Muscle of back (tissue), 13 donors: Measurements from ENCODE around the gene SLC2A14. TPM values are rescaled to one million over a fixed set of nuclear protein-coding genes. Genes with fewer than 3 reads are reported as not detected.
"Not testable (repeated sequence)": the region's sequence is repeated elsewhere in the genome, so short reads cannot be mapped to it uniquely, and the experiment has no call there.

ENCODE experiments used
- DNase-seq, 3 donors: peaks; one replicate each; pipeline versions ENCODE4 v3.0.0 to v3.0.0-alpha.2; 2013
- long read RNA-seq, 9 donors: transcript quantifications; one replicate each; lab custom pipeline, GENCODE V29; 2026
- polyA plus RNA-seq, 10 donors: library from polyadenylated mRNA; unstranded; fragments of 120-200 nt; gene quantifications; one replicate each; pipeline ENCODE4 v1.2.1, GENCODE V29; 2013; ENCODE audit not compliant: insufficient read length in 10 of 10

The SLC2A14 gene
- polyA plus RNA-seq: 1 to 10 TPM in 1 of 10 donors, under 1 TPM in 8, not detected in 1; 0.08 to 1.1 (median 0.36) TPM
- long read RNA-seq, donor 1: 0 reads
- long read RNA-seq, donor 2: 0 reads
- long read RNA-seq, donor 3: 0 reads
- long read RNA-seq, donor 4: 0 reads
- long read RNA-seq, donor 5: 0 reads
- long read RNA-seq, donor 6: 0 reads
- long read RNA-seq, donor 7: 0 reads
- long read RNA-seq, donor 8: 0 reads
- long read RNA-seq, donor 9: 0 reads

DNA sequence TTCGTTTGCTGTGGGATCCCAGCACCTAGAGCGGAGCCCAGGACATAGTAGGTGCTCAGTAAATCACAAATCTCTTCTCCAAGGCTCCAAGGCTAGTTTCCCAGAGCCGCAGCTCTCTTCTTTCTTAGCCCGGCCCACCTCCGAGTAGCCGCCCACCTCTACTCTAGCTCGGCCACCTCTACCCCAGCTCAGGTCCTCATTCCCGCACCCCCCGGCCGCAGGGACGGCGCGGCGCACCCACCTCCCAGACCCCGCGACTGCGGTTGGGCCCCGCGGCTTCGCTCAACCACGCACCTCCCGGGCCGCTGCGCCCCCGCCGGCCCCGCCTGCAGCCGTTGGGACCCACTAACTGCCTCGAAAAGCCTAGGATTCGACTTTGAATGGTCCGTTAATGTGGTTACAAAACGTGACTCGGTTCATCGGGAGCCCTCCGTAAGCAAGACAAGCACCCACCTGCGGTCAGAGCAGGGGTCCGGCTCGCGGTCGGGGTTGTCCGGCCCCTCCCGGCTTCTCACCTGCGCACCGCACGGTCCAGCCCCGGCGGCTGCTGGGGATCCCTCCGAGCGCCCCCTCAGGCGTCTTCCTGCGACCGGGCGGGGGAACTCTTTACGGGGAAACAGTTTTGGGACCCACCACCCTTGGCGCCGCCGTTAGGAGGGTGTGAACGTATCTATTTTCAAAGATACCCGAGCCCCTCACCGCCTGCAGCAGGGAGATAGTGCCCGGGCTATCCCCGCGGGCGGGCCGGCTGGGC is at the start of gene SLC2A14:
SLC2A14 (minus strand) TSS at position 350 of the 754 bp plus-strand sequence. CDS start 3,035 bp downstream, outside the sequence.
- peak in 1 of 3 donors; percentile 21 for DNase-seq

DNA sequence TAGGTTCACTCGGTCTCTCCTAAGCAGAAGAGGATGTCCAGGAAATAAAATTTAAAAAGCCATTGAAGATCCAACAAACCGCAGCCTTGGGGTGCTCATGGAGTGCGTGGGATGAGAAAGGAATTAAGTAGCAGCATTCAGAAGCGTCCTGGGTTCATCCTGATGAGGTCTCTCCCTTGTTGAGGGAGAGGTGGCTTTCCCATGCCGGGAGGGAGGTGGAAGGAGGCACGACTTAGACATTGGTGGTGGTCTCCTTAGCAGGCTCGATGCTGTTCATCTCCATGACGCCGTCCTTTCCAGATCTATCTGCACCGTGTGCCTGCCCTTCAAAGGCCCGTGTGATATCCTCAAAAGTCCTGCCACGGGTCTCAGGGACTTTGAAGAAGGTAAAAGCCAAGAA is 48.5 kb upstream of the SLC2A14 start:
- DNase-seq: not testable (repeated sequence)

DNA sequence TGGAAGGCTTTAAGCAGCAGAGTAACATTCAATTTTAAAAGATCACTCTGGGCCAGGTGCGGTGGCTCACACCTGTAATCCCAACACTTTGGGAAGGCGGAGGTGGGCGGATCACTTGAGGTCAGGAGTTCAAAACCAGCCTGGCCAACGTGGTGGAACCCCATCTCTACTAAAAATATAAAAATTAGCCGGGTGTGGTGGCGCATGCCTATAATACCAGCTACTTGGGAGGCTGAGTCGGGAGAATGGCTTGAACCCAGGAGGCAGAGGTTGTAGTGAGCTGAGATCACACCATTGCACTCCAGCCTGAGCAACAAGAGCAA is 45.5 kb upstream of the SLC2A14 start:
- DNase-seq: not testable (repeated sequence)

DNA sequence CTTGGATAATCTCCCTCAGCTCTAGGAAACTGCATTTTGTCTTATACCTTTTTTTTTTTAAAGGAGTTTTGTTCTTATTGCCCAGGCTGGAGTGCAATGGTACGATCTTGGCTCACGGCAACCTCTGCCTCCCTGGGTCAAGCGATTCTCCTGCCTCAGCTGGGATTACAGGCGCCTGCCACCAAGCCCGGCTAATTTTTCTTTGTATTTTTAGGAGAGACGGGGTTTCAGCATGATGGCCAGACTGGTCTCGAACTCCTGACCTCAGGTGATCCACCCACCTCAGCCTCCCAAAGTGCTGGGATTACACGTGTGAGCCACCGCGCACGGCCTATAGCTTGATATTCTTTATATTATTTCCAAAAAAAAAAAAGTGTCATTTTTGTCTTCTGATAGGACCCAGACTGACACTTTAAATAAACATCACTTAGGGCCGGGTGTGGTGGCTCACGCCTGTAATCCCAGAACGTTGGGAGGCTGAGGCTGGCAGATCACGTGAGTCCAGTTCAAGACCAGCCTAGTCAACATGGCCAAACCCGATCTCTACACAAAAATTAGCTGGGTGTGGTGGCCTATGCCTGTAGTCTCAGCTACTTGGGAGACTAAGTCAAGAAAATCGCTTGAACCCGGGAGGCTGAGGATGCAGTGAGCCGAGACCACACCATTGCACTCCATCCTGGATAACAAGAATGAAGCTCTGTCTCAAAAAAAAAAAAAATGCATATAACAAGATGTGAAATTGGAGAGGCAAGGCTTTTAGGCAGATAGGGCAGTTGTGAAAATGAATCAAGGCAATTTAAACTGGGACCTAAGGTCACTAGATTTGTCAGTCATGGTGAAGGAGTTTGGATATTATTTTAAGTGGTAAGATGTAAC is 44.9 kb upstream of the SLC2A14 start:
- no peak for DNase-seq

DNA sequence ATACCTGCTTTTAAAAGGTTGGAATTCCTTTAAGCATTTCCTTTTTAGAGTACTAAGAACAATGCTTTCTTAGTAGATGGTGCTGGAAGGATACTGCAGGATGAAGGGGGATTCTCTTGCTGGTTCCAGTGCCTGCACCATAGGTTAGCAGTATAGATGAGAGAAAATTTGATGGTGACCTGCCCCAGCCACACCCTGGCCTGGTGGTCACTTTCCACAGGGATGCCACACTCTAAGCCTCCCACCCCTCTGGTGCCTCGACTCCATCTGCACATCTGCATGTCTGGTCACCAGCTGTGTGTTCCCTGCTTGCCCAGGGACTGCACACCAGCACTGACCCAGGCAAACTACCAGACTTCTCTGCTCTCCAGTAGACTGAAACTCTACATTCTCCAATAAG is 44.2 kb upstream of the SLC2A14 start:
- no peak for DNase-seq

DNA sequence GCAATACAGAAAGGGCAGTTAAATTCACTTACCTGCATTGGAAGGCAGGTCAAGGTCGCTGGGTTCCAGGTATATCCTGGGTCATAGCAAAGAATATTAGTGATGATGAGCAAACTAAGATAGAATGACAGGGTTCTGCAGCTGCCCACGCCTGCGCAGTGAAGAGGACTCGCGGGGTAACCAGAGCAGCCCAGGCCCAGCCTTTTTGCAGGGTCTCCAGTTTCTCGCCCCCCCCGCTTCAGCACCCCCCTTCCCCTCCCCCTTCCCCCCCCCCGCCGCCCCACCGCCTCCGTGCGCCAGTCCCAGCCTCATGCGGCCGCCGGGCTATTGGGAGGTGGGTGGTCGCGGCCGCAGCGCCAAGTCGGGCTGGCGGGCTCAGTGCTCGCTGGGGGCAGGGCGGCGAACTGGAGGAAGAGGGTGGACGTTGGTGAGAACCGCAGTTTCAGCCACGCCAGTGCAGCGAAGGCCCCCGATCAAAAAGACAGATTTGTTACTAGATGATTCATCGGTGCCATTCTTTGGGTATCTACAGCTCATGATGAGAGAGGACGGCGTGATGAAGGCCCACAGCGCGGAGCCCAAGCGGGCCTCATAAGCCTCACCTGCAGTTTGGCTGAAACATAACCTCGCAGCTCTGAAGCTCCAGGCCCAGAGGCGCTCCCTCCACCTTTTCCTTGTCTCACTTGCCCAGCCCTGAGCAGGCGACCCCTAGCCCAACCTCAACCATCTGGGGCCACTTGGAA is 43.1 kb upstream of the SLC2A14 start:
- DNase-seq: peak in 1 of 3 donors; percentile 45

DNA sequence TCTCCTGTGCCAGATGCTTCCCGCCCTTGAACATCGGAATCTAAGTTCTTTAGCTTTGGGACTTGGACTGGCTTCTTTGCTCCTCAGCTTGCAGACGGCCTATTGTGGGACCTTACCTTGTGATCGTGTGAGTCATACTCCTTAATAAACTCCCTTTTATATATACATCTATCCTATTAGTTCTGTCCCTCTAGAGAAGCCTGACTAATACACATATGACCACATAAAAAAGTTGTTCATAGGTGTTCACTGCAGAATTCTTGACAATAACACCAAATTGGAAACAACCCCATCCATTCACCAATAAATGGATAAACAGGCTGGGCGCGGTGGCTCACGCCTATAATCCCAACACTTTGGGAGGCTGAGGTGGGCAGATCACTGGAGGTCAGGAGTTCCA is 37.4 kb upstream of the SLC2A14 start:
- not testable (repeated sequence) for DNase-seq

DNA sequence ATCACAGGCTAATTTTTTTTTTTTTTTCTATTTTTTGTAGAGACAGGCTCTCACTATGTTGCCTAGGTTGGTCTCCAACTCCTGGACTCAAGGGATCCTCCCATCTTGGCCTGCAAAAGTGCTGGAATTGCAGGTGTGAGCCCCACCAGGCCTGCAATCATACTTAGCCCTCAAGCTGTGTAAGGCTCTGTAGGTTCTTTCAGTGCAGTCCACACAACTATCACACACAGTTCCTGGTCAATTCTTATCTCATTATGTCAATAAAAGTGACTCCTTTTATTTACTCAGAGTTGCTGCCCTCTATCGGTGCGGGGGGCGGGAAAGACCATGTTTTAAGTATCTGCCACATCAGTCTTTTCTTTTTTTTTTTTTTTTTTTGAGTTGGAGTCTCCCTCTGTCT is 34.3 kb upstream of the SLC2A14 start:
- peak in 1 of 3 donors; percentile 25 for DNase-seq

DNA sequence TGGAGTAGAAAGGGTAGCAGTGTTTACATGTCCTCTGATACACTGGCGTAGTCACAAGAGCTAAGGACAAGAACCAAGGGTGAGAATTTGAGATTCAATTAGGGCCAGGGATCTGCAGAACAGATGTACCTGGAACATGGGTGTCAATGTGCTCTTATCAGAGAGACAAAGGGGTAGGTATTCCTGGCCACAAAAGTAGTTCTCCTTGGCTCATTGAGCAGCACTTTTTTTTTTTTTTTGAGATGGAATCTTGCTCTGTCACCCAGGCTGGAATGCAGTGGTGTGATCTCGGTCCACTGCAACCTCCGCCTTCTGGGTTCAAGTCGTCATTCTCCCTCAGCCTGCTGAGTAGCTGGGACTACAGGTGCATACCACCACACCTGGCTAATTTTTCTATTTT is 33.6 kb upstream of the SLC2A14 start:
- not testable (repeated sequence) for DNase-seq

DNA sequence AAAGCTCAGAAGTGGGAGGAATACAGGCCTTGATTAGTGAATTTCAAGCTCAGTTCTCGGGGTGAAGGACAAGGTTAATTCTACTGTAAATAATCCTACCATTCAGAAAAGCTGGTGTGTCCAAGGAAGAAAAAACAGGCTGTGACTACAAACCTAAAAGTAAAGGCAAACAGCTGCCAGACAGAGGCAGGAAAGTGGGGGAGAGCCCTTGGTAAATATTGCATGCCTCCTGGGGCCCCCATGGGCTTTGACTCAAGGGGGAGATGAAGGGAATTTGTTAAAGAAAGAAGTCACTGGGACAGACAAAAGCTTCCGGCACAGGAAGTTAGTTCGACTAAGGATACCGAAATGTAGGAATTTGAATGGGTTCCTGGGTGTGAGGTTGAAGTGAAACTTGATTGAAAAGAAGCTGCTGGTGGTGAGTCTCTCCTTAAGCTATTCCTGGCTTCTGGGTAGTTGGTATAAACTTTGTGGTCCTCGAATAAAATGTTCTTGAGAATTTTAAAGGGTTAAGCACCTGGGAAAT is 32.9 kb upstream of the SLC2A14 start:
- DNase-seq: not testable (repeated sequence)

DNA sequence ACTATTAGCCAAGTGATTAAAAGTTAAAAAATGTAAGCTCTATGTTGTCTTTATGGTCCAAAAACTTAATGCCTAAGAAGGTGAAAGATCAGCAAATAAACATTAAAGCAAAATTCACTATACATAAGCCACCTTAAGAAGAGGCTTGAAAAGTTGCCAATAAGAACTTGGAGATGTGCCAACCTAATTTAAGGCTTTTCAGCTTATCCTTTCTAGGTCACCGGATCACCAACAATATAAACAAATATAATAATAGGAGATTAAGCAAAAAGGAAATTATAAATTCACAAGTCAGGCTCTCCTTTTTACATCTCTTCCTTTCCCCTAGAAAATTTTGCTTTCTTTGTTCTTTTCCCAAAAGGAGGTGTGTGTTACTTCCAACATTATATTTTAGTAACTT is 32.4 kb upstream of the SLC2A14 start:
- peak in 1 of 3 donors; percentile 30 for DNase-seq

DNA sequence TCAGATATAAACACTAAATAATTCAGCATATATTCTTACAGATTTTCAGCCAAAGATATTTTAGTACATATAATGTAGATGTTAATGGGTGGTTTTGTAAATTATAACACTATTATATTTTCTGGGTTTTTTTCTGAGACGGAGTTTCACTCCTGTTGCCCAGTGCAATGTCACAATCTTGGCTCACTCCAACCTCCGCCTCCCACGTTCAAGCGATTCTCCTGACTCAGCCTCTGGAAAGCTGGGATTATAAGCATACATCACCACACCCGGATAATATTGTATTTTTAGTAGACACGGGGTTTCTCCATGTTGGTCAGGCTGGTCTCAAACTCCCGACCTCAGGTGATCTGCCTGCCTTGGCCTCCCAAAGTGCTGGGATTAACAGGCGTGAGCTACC is 29.7 kb upstream of the SLC2A14 start:
- not testable (repeated sequence) for DNase-seq

DNA sequence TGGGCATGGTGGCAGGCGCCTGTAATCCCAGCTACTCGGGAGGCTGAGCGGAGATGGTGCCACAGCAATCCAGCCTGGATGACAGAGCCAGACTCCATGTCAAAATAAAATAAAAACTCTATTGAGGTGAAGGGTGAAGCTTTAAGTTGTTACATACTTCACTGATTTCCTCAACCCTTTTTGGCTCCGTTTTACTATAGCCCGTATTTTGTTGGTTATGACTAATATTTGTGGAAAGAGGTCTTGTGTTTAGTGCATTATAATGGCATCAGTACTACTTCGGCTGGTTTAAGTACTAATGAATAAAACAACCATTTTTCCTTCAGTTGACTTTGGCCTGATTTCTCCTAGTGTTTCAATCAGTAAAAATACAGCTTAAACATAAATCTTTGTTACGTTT is 27.0 kb upstream of the SLC2A14 start:
- peak in 1 of 3 donors; percentile 32 for DNase-seq

DNA sequence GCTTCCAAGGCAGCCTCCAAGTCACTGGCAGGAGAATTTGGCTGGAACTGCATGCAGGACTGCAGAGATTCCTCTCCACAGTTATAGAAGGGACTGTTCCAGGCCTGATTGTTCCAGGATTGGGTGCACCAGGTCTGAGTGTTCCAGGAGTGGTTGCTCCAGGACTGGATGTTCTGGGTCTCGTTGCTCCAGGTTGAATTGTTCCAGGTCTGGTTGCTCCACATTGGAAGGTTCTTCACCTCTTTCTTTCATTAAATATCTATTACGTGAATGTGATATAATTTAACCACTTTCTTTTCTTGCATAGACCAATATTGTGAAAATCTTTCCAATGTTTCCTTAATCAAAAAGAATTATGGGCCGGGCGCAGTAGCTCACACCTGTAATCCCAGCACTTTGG is 24.0 kb upstream of the SLC2A14 start:
- not testable (repeated sequence) for DNase-seq

DNA sequence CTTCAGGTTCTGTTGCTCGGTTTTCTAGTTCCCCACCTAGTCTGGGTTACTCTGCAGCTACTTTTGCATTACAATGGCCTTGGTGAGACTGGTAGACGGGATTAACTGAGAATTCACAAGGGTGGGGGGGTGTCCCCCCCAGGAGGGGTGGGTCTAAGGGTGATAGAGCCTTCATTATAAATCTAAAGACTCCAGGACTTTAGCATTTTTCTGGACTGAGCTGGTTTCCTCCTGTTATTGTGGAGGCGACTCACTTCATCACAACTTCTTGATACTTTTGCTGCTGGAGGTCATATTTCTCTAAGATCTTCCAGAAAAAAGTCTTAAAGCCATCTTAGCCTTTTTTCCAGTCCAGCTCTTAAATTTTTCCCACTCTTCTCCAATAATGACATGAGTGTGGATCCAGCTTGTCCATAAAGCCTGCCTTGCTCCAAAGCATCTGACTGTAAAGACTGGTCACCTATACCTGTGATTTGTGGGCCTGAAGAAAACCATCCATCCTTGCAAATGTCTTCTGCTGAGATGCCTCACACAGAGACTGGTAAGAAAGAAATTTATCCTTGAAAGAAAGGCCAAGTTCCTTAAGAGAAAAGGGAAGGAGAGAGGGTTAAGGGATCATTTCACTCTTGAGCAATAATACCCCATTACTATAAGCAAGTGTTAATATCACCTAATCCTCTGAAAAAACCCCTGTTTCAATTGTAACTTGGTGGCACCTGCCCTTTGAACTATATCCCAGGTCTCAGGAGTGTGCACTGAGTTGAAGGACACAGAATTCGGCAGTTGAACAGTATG is 19.7 kb upstream of the SLC2A14 start:
- no peak for DNase-seq

DNA sequence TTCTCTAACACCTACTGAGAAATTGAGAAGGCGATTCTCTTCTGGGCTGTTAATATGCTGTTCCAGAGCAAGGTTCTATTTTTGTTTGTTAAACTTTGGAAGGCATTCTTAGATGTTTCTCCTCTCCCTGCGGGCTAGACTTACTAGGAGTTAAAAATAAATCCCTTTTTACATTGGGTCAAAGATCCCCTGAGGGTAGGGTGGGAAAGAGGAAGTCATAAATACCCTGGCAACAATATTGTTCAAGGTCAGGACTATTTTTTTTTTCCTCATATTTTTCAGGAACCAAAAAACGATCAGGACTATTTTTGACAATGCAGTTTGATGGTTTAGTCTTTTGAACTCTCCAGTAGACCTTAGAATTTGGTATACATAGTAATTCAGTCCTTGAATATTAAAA is 12.0 kb upstream of the SLC2A14 start:
- DNase-seq: peak in 1 of 3 donors; percentile 11

DNA sequence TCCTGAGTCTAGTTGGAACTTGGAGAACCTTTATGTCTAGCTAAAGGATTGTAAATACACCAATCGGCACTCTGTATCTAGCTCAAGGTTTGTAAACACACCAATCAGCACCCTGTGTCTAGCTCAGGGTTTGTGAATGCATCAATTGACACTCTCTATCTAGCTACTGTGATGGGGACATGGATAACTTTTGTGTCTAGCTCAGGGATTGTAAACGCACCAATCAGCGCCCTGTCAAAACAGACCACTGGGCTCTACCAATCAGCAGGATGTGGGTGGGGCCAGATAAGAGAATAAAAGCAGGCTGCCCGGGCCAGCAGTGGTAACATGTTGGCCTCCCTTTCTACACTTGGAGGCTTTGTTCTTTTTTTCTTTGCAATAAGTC is 9.0 kb upstream of the SLC2A14 start:
- not testable (repeated sequence) for DNase-seq

DNA sequence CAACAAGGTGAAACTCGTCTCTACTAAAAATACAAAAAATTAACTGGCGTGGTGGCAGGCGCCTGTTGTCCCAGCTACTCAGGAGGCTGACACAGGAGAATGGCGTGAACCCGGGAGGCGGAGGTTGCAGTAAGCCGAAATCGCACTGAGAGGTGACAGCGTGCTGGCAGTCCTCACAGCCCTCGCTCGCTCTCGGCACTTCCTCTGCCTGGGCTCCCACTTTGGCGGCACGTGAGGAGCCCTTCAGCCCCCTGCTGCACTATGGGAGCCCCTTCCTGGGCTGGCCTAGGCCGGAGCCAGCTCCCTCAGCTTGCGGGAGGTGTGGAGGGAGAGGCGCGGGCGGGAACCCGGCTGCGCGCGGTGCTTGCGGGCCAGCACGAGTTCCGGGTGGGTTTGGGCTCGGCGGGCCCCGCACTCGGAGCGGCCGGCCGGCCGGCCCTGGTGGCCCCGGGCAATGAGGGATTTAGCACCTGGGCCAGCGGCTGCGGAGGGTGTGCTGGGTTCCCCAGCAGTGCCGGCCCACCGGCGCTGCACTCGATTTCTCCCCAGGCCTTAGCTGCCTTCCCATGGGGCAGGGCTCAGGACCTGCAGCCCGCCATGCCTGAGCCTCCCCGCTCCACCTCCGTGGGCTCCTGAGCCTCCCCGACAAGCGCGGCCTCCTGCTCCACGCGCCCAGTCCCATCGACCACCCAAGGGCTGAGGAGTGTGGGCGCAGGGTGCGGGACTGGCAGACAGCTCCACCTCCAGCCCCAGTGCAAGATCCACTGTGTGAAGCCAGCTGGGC is 8.4 kb upstream of the SLC2A14 start:
- not testable (repeated sequence) for DNase-seq

DNA sequence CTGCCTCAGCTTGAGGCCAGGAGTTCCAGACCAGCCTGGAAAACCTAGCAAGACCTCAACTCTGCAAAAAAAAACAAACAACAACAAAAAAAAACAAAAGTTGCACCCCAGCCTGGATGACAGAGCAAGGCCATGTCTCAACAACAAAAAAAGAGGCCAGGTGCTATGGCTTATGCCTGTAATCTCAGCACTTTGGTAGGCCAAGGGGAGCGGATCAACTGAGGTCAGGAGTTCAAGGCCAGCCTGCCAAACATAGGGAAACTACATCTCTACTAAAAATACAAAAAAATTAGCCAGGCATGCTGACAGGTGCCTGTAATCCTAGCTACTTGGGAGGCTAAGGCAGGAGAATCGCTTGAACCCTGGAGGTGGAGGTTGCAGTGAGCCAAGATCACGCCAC is 6.5 kb upstream of the SLC2A14 start:
- no peak for DNase-seq

DNA sequence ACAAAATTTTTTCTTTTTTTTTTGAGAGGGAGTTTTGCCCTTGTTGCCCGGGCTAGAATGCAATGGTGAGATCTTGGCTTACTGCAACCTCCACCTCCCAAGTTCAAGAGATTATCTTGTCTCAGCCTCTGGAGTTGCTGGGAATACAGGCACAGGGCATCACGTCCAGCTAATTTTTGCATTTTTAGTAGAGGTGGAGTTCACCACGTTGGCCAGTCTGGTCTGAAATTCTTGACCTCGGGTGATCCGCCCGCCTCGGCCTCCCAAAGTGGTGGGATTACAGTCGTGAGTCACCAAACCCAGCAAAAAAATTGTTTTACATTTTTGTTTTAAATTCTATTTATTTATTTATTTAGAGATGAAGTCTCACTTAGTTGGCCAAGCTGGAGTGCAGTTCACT is 4.7 kb upstream of the SLC2A14 start:
- no peak for DNase-seq
